Gastroesophageal sphincter (tissue), 4 donors: ENCODE data around the gene EFEMP1. TPM values are rescaled to one million over a fixed set of nuclear protein-coding genes. Genes with fewer than 3 reads are reported as not detected.

Source experiments
- ATAC-seq: fragments of 150-250 bp; one replicate; pipeline ENCODE4 v1.9.1; 2016; ENCODE audit warnings: mild to moderate bottlenecking, moderate library complexity
- H3K27ac ChIP-seq, 4 donors: fragments of 200-600 bp; sonication (generic) in 3 of 4; 1 replicate in 3 of 4; 2 replicates in 1 of 4; pipeline ENCODE4 v1.5.1; 2016 to 2019
- H3K27me3 ChIP-seq: fragments of 200-600 bp; sonication (generic); one replicate; pipeline ENCODE4 v1.5.1; 2019
- H3K36me3 ChIP-seq, 2 donors: fragments of 200-600 bp; sonication (generic); one replicate each; pipeline ENCODE4 v1.5.1; 2019; ENCODE audit warnings: control low read depth in 1 of 2
- H3K4me1 ChIP-seq, 3 donors: fragments of 200-600 bp; sonication (generic); 1 replicate in 2 of 3; 2 replicates in 1 of 3; pipeline ENCODE4 v1.5.1; 2016 to 2019; ENCODE audit warnings: control low read depth in 2 of 3
- H3K4me3 ChIP-seq, 2 donors: fragments of 200-600 bp; sonication (generic); one replicate each; pipeline ENCODE4 v1.5.1; 2019; ENCODE audit warnings: mild to moderate bottlenecking in 1 of 2, moderate library complexity in 1 of 2
- H3K9me3 ChIP-seq, 3 donors: fragments of 200-600 bp; sonication (generic); one replicate each; pipeline ENCODE4 v1.5.1; 2017 to 2019; ENCODE audit warnings: control low read depth in 2 of 3
- EP300 ChIP-seq: sonication (generic); formaldehyde crosslinking; IDR thresholded peaks from one replicate; pipeline ENCODE4 v1.6.1; 2017; ENCODE audit warnings: antibody characterized with exemption, mild to moderate bottlenecking
- POLR2A ChIP-seq, 2 donors: fragments of 450-650 bp; IDR thresholded peaks; one replicate each; pipeline ENCODE4 v1.6.1; 2017; ENCODE audit warnings: antibody characterized with exemption in 2 of 2, mild to moderate bottlenecking in 2 of 2, moderate library complexity in 1 of 2
- POLR2AphosphoS5 ChIP-seq: sonication (generic); formaldehyde crosslinking; IDR thresholded peaks from one replicate; pipeline ENCODE4 v1.6.1; 2017; ENCODE audit warnings: antibody characterized with exemption
- WGBS, 2 donors: methylation state at CpG; one replicate each; pipeline ENCODE4 v1.1.5; 2018; ENCODE audit warnings: low coverage in 1 of 2; 5-methylcytosine and 5-hydroxymethylcytosine counted together
- total RNA-seq, 4 donors: library from RNA; depleted of rRNA; stranded (reverse); fragments of >200 nt; gene quantifications; one replicate each; pipeline ENCODE4 v1.1.0, GENCODE V29; 2016
- TF ChIP-seq, protein P1 (sequence below), 4 experiments: fragments of 200-600 bp in 2 of 4; fragments of 450-650 bp in 2 of 4; sonication (generic) in 1 of 4; IDR thresholded peaks; one replicate each; pipeline ENCODE4 v1.5.1; 2017 to 2019; ENCODE audit warnings: antibody characterized with exemption in 4 of 4, mild to moderate bottlenecking in 2 of 4, moderate library complexity in 2 of 4

Gene EFEMP1
- total RNA-seq, 4 donors from 2014 or later, result 70.5 to 141 (median 91.9) TPM

DNA sequence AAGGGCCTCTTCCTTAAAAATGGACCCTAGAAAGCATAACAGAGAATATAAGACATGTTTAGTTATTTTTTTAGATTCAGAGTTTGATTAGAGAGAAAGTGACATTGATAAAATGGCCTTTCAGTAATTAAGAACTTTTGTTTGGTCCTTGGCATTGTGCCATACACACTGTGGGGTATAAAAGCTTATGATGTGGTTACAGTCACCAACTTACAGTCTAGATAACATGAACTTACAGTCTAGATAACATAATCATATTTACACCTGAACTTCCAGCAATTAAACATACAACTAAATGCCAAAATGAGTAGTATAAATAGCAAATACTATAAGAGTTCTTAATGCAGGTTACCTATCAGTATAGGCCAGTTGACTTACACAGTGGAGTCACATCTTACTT lies 25.6 kb upstream of the EFEMP1 start:
- Histone ChIP-seq H3K36me3 (no peaks in the 10 kb centered on the region), H3K27ac (no peak overlapping the region), H3K27me3 (no peaks in the 10 kb centered on the region), H3K4me1 (no peaks in the 10 kb centered on the region), H3K9me3 (no peaks in the 10 kb centered on the region), H3K4me3 (no peak overlapping the region)
- no peak for ATAC-seq
- TF ChIP-seq POLR2AphosphoS5 (no peak), EP300 (no peak), POLR2A (IDR thresholded peaks at IDR 0.05) (no peak)
- TF ChIP-seq, protein P1, sequence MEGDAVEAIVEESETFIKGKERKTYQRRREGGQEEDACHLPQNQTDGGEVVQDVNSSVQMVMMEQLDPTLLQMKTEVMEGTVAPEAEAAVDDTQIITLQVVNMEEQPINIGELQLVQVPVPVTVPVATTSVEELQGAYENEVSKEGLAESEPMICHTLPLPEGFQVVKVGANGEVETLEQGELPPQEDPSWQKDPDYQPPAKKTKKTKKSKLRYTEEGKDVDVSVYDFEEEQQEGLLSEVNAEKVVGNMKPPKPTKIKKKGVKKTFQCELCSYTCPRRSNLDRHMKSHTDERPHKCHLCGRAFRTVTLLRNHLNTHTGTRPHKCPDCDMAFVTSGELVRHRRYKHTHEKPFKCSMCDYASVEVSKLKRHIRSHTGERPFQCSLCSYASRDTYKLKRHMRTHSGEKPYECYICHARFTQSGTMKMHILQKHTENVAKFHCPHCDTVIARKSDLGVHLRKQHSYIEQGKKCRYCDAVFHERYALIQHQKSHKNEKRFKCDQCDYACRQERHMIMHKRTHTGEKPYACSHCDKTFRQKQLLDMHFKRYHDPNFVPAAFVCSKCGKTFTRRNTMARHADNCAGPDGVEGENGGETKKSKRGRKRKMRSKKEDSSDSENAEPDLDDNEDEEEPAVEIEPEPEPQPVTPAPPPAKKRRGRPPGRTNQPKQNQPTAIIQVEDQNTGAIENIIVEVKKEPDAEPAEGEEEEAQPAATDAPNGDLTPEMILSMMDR (IDR thresholded peaks at IDR 0.05), result no peak

DNA sequence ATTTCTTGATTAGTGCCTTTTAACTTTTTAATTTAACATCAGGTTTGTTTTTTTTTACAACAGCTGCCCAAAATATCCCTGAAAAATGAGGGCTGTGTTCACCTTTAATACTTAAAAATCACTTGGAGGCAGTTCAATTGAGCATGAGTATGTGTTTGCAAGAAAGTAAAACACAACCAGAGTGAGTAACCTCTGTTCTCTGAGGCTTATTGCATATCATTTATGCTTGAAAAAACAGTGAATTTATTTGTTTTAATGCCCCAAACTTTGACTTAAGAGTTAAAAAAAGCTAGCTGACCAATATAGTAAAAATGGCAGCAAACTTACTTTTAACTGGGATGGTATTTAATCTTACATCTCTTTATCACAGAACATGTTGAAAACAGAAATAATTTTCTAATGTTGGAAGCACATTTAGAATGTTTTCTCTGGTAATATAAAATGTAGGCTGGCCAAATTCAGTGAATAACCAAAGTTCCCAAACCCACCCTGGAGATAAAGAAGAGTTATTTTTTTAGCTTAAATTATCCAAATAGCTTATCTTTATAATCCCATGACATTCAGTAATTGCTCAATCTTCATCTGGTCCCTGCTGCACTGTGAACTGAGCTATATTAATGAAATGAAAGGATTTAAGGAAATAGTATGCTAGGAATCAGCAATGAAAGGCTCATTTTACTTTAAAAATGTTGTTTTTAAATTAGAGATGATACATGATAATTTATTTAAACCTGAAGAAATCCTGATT lies 24.8 kb upstream of the EFEMP1 start:
- no peak for TF ChIP-seq POLR2A (IDR thresholded peaks at IDR 0.05)
- no peak for TF ChIP-seq EP300
- TF ChIP-seq, protein P1 (IDR thresholded peaks at IDR 0.05), result no peak
- TF ChIP-seq POLR2AphosphoS5, result no peak
- no peak for ATAC-seq
- H3K36me3 ChIP-seq, result no peaks in the 10 kb centered on the region
- no peaks in the 10 kb centered on the region for H3K9me3 ChIP-seq
- no peak overlapping the region for H3K4me3 ChIP-seq
- H3K4me1 ChIP-seq, result no peaks in the 10 kb centered on the region
- H3K27ac ChIP-seq, result no peak overlapping the region
- H3K27me3 ChIP-seq, result no peaks in the 10 kb centered on the region

DNA sequence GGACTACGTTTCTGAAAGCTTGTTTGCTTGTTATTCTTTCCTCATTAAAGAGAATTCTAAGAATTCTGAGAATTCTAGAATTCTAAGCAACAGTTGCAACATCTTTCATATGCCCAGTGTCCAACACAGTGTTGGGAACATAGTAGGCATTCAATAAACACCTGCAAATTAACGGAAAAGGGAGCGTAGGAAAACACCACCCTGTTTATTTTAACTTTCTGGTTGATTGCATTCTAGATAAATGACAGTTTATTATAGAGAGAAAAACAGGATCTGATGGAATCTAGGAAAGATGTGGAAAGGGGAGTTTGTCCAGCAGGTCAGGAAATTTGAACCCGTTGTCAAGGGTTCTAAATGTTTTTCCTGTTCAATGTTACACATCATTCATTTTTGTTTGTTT lies 24.2 kb upstream of the EFEMP1 start:
- H3K27me3 ChIP-seq, result no peaks in the 10 kb centered on the region
- no peaks in the 10 kb centered on the region for H3K4me1 ChIP-seq
- 50 to 75% methylated on average over 1 to 4 of the region's 4 CpGs for WGBS, 2 donors
- TF ChIP-seq POLR2AphosphoS5 (no peak), POLR2A (IDR thresholded peaks at IDR 0.05) (no peak)
- TF ChIP-seq, protein P1 (IDR thresholded peaks at IDR 0.05), result no peak
- no peak for ATAC-seq
- H3K9me3 ChIP-seq, result no peaks in the 10 kb centered on the region
- H3K4me3 ChIP-seq, result no peak overlapping the region
- no peaks in the 10 kb centered on the region for H3K36me3 ChIP-seq
- H3K27ac ChIP-seq, result no peak overlapping the region

DNA sequence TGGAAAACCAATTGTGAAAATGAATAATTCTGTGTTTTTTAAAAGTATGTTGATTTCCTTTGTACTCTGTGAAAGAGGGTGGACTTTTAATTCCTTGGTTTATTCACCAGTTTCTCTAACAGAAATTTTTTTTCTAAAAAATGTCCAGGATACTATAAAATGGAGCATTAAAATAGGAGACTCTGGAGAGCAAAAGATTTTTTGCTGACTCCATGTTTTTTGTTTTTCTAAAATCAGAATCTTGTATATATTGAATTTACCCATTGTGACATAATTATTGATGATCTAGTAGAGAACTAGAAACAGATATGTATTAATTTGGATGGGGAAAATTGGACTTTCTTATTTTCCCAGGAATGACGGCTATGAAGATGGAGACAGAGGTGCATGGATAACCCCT lies 23.2 kb upstream of the EFEMP1 start:
- ATAC-seq, result no peak
- Histone ChIP-seq H3K4me1 (no peaks in the 10 kb centered on the region), H3K27me3 (no peaks in the 10 kb centered on the region), H3K9me3 (no peaks in the 10 kb centered on the region), H3K27ac (no peak overlapping the region), H3K36me3 (no peaks in the 10 kb centered on the region), H3K4me3 (no peak overlapping the region)
- TF ChIP-seq EP300 (no peak), POLR2A (IDR thresholded peaks at IDR 0.05) (no peak), POLR2AphosphoS5 (no peak)
- TF ChIP-seq, protein P1 (IDR thresholded peaks at IDR 0.05), result no peak
- WGBS, 2 donors, result 92 to 100% methylated on average over 1 of the region's 1 CpG

DNA sequence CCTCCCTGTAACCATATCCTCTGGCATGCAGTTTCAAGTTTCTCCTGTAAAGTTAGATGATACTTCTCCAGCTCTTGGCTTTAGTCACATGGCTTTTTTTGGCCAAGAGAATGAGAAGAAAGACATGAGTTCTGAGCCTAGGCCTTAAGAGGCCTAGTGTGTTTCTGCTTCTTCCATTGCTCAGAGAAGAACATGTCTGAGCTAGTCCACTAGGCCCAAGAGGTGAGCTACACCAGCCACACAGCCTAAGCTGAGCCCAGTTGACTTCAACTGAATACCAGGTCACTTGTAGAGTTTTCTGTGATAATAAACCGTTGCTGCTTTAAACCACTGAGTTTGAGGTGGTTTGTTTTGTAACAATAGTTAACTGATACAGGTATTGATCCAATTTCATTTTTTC lies 19.9 kb upstream of the EFEMP1 start:
- TF ChIP-seq POLR2A (IDR thresholded peaks at IDR 0.05) (no peak), EP300 (no peak), POLR2AphosphoS5 (no peak)
- TF ChIP-seq, protein P1 (IDR thresholded peaks at IDR 0.05), result no peak
- Histone ChIP-seq H3K27ac (no peak overlapping the region), H3K36me3 (no peaks in the 10 kb centered on the region), H3K9me3 (no peaks in the 10 kb centered on the region), H3K4me1 (no peaks in the 10 kb centered on the region), H3K4me3 (no peak overlapping the region), H3K27me3 (no peaks in the 10 kb centered on the region)
- WGBS, 2 donors, result 91 to 100% methylated on average over 1 of the region's 1 CpG
- no peak for ATAC-seq
